SH-SY5Y (cell line): ENCODE measurements around the gene TSPO2.

Source experiments
- GATA2 ChIP-seq: IDR thresholded peaks from 2 replicates; pipeline ENCODE4 v1.6.1; 2011; ENCODE audit warnings: mild to moderate bottlenecking, low read depth, low read length
- GATA3 ChIP-seq: IDR thresholded peaks from 2 replicates; pipeline ENCODE4 v1.6.1; 2011; ENCODE audit warnings: low read depth, mild to moderate bottlenecking, low read length, moderate library complexity

GRCh38 chr6:41050536-41050935 lies 8.3 kb downstream of the TSPO2 start:
- TF ChIP-seq GATA2: no peak
- TF ChIP-seq GATA3: no peak
